Right lobe of liver (tissue), 6 donors: ENCODE data around the gene RAPGEF2. TPM values are rescaled to one million over a fixed set of nuclear protein-coding genes. Genes with fewer than 3 reads are reported as not detected.
"Not testable (repeated sequence)": the region's sequence is repeated elsewhere in the genome, so short reads cannot be mapped to it uniquely, and the experiment has no call there.

ENCODE experiments used
- ATAC-seq, 4 donors: fragments of 200-7000 bp; cut with Tn5 transposase; one replicate each; pipeline ENCODE4 v1.9.1; 2020; ENCODE audit warnings: mild to moderate bottlenecking in 4 of 4, moderate library complexity in 4 of 4
- DNase-seq, 3 donors: peaks; one replicate each; pipeline ENCODE4 v3.0.0-alpha.2; 2020
- H3K27ac ChIP-seq, 3 donors: fragments of 200-600 bp; one replicate each; pipeline ENCODE4 v1.8.0; 2022
- H3K27me3 ChIP-seq, 2 donors: fragments of 200-600 bp; one replicate each; pipeline ENCODE4 v1.8.0; 2022
- H3K36me3 ChIP-seq, 4 donors: fragments of 200-600 bp; sonication (generic) in 1 of 4; one replicate each; pipeline versions ENCODE4 v1.5.1 to v1.8.0; 2017 to 2022; ENCODE audit warnings: control low read depth in 1 of 4
- H3K4me1 ChIP-seq, 4 donors: fragments of 200-600 bp; sonication (generic) in 1 of 4; one replicate each; pipeline versions ENCODE4 v1.5.1 to v1.8.0; 2017 to 2022; ENCODE audit warnings: control low read depth in 1 of 4
- H3K4me3 ChIP-seq, 3 donors: fragments of 200-600 bp; one replicate each; pipeline ENCODE4 v1.8.0; 2022
- H3K9me3 ChIP-seq, 4 donors: fragments of 200-600 bp; sonication (generic) in 1 of 4; one replicate each; pipeline versions ENCODE4 v1.5.1 to v1.8.0; 2017 to 2022; ENCODE audit warnings: control low read depth in 1 of 4
- POLR2A ChIP-seq: fragments of 450-650 bp; IDR thresholded peaks from one replicate; pipeline ENCODE4 v1.6.1; 2017; ENCODE audit warnings: antibody characterized with exemption, mild to moderate bottlenecking
- WGBS: methylation state at CpG from one replicate; pipeline ENCODE4 v1.1.6; 2018; ENCODE audit warnings: low coverage, low lambda C conversion rate; ENCODE audit not compliant: insufficient coverage; ENCODE audit errors: missing lambda C conversion rate; 5-methylcytosine and 5-hydroxymethylcytosine counted together
- intact Hi-C, 2 donors: fragments of 100-400 bp; cut with DNase I; formaldehyde crosslinking; loops; one replicate each; pipeline versions ENCODE4 v1.11.2 to v1.14.1; 2022
- total RNA-seq, 6 experiments: library from RNA; depleted of rRNA in 2 of 6; stranded (reverse); fragments of >200 nt in 2 of 6; fragmentation: NEBNext Ultra II Directional in 3 of 6; extraction: Animal tissue kit (Norgen Biotek cat#: 25700) in 3 of 6; gene quantifications; one replicate each; pipeline versions ENCODE4 v1.1.0 to v1.2.4, GENCODE V29; 2016 to 2023
- TF ChIP-seq, protein P1 (sequence below), 4 donors: fragments of 200-600 bp in 3 of 4; fragments of 450-650 bp in 1 of 4; IDR thresholded peaks; one replicate each; pipeline versions ENCODE4 v1.5.1 to v1.8.0; 2016 to 2022; ENCODE audit warnings: antibody characterized with exemption in 4 of 4, mild to moderate bottlenecking in 2 of 4
- donor health status: DM: no; HTN: yes; CAD: no.
- donor health status: DM: no; HTN: no; CAD: no.
- donor health status: DM: no; HTN: no; CAD: no.
- donor health status: DM: no; HTN: yes; CAD: no.
- donor health status: DM: no; HTN: yes; CAD: no.

Gene RAPGEF2
- total RNA-seq, 6 experiments from 2014 or later = 22.1 to 32.1 (median 27.2) TPM

DNA sequence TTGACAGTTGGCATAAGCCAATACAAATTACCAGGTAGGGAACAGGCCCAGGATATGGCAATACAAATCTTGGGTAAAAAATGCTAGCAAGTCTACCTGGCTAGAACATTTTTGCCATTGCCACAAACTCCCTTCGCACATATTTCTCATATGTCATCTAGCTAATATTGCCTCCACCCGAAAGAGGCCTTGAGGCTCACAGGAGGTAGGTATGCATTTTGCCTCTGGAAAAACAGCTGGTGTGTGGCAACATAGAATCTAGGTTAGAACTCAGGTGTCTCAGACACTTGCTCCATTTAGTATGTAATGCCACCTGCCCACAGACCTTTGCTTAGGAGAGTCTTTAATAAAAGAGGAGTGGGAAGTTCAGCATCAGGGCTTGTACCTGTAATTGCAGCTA, 16.3 kb upstream of the RAPGEF2 start:
- DNase-seq (no peak), ATAC-seq (no peak)
- Histone ChIP-seq H3K9me3 (no peaks in the 10 kb centered on the region), H3K27me3 (no peaks in the 10 kb centered on the region), H3K27ac (no peak overlapping the region), H3K4me1 (no peaks in the 10 kb centered on the region), H3K4me3 (no peak overlapping the region), H3K36me3 (no peaks in the 10 kb centered on the region)
- 100% methylated on average over 2 of the region's 2 CpGs for WGBS
- intact Hi-C loops = no loop called here
- TF ChIP-seq, protein P1, sequence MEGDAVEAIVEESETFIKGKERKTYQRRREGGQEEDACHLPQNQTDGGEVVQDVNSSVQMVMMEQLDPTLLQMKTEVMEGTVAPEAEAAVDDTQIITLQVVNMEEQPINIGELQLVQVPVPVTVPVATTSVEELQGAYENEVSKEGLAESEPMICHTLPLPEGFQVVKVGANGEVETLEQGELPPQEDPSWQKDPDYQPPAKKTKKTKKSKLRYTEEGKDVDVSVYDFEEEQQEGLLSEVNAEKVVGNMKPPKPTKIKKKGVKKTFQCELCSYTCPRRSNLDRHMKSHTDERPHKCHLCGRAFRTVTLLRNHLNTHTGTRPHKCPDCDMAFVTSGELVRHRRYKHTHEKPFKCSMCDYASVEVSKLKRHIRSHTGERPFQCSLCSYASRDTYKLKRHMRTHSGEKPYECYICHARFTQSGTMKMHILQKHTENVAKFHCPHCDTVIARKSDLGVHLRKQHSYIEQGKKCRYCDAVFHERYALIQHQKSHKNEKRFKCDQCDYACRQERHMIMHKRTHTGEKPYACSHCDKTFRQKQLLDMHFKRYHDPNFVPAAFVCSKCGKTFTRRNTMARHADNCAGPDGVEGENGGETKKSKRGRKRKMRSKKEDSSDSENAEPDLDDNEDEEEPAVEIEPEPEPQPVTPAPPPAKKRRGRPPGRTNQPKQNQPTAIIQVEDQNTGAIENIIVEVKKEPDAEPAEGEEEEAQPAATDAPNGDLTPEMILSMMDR (IDR thresholded peaks at IDR 0.05) = no peak
- TF ChIP-seq POLR2A = no peak

DNA sequence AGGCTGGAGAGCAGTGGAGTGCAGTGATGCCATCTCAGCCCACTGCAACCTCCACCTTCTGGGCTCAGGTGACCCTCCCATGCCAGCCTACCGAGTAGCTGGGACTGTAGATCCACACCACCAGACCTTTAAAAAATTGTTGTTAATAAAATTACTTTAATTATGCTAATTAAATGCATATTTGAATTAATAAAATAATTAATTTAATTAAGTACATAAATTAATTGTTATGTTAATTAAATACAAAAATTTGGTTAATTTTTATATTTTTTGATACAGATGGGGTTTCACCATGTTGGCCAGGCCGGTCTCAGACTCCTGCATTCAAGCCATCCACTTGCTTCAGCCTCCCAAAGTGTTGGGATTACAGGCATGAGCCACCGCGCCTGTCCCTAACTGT, 12.6 kb upstream of the RAPGEF2 start:
- ATAC-seq = no peak
- no peak for TF ChIP-seq POLR2A
- TF ChIP-seq, protein P1 (IDR thresholded peaks at IDR 0.05) = no peak
- H3K36me3 ChIP-seq = no peaks in the 10 kb centered on the region
- H3K9me3 ChIP-seq = no peaks in the 10 kb centered on the region
- no peak for DNase-seq
- intact Hi-C loops = no loop called here
- WGBS = 92% methylated on average over 4 of the region's 4 CpGs
- H3K4me1 ChIP-seq = no peaks in the 10 kb centered on the region
- H3K27ac ChIP-seq = no peak overlapping the region
- no peaks in the 10 kb centered on the region for H3K27me3 ChIP-seq
- no peak overlapping the region for H3K4me3 ChIP-seq

DNA sequence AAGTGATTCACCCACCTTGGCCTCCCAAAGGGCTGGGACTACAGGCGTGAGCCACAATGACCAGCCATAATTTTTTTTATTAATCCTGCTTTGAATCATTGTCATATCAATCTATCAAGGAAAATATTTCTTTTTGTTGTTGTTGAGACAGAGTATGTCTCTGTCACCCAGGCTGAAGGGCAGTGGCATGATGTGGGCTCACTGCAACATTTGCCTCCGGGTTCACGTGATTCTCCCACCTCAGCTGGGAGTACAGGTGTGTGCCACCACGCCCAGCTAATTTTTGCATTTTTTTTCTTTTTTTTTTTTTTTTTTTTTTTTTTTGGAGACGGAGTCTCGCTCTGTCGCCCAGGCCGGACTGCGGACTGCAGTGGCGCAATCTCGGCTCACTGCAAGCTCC, 8.7 kb upstream of the RAPGEF2 start:
- ATAC-seq, H3K4me1 ChIP-seq, DNase-seq, H3K27ac ChIP-seq, intact Hi-C loops, H3K4me3 ChIP-seq, H3K9me3 ChIP-seq, H3K27me3 ChIP-seq, H3K36me3 ChIP-seq: not testable (repeated sequence)
- 93% methylated on average over 3 of the region's 11 CpGs for WGBS

DNA sequence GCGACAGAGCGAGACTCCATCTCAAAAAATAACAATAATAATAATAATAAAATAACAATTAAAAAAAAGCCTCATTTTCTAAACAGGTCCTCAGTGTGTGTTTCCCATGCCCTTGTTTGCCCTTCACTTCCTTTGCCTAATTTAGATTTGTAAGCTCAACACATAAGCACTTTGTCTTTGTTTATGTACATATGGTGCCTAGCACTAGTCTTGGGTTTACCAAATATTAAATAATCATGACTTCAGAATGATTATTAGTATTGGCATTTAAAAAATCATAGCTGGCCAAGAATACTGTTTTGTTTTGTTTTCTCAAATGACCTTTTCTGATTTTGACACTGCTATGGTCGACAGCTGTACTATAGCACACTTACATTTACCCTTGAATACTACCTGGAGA, 6.4 kb upstream of the RAPGEF2 start:
- Histone ChIP-seq H3K9me3 (no peaks in the 10 kb centered on the region), H3K4me1 (no peaks in the 10 kb centered on the region), H3K36me3 (no peaks in the 10 kb centered on the region), H3K4me3 (no peak overlapping the region), H3K27me3 (no peaks in the 10 kb centered on the region), H3K27ac (no peak overlapping the region)
- DNase-seq = no peak
- WGBS = 75% methylated on average over 3 of the region's 3 CpGs
- intact Hi-C loops = no loop called here
- ATAC-seq = no peak
- TF ChIP-seq POLR2A = no peak
- TF ChIP-seq, protein P1 (IDR thresholded peaks at IDR 0.05) = no peak

DNA sequence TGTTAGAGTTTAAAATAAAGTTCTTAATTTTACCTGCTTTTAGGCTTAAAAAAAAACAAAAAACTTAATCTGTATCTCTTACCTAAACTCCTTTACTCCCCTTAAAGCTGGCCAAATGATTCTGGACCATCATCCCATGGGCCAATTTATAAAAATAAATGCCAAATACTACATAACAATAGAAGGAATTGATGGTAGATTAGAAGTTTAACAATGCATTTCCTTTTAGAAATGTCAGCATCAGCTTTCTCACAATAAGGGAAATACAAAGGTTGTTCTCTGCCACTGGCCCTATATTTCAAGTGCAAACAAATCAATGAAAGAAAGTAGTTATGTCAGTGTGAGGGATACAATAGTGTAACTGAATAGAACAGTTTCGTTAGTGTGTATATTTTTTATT, 5.7 kb upstream of the RAPGEF2 start:
- H3K27ac ChIP-seq = no peak overlapping the region
- no peak for TF ChIP-seq POLR2A
- TF ChIP-seq, protein P1 (IDR thresholded peaks at IDR 0.05) = no peak
- DNase-seq = no peak
- peak in 2 of 4 donors; percentile 11 to 20 for ATAC-seq
- H3K4me3 ChIP-seq = no peak overlapping the region
- no peaks in the 10 kb centered on the region for H3K9me3 ChIP-seq
- H3K27me3 ChIP-seq = no peaks in the 10 kb centered on the region
- intact Hi-C loops = no loop called here
- 50% methylated on average over 1 of the region's 1 CpG for WGBS
- H3K4me1 ChIP-seq = no peaks in the 10 kb centered on the region
- H3K36me3 ChIP-seq = no peaks in the 10 kb centered on the region
